Right forelimb (tissue), 1 donor: ENCODE data around the gene HPSE.

ENCODE experiments used
- DNase-seq: peaks from one replicate; pipeline ENCODE4 v3.0.0-alpha.2; 2018

HPSE gene

GRCh38 chr4:83334425-83335241 is at the start of gene HPSE:
Gene HPSE, minus strand, starts transcription at chr4:83334848. Its CDS starts 66 bp downstream, at chr4:83334782.
- DNase-seq = peak; percentile 71

- DNase-seq = no peak
Measured at GRCh38 chr4:83382850-83383249, 48.2 kb upstream of the HPSE start.

- no peak for DNase-seq
Measured at GRCh38 chr4:83381173-83381572, 46.5 kb upstream of the HPSE start.

GRCh38 chr4:83378419-83378818 is 43.8 kb upstream of the HPSE start:
- no peak for DNase-seq

GRCh38 chr4:83372931-83373330 is 38.3 kb upstream of the HPSE start:
- no peak for DNase-seq

GRCh38 chr4:83371936-83372335 is 37.3 kb upstream of the HPSE start:
- DNase-seq = no peak

- no peak for DNase-seq
Measured at GRCh38 chr4:83371235-83371634, 36.6 kb upstream of the HPSE start.

- no peak for DNase-seq
Measured at GRCh38 chr4:83370640-83370906, 35.9 kb upstream of the HPSE start.

GRCh38 chr4:83369831-83370639 is 35.4 kb upstream of the HPSE start:
- DNase-seq = no peak

GRCh38 chr4:83364312-83364711 is 29.7 kb upstream of the HPSE start:
- DNase-seq = no peak

GRCh38 chr4:83362492-83363329 is 28.1 kb upstream of the HPSE start:
- no peak for DNase-seq

- no peak for DNase-seq
Measured at GRCh38 chr4:83361416-83362103, 26.9 kb upstream of the HPSE start.

GRCh38 chr4:83360018-83360417 is 25.4 kb upstream of the HPSE start:
- DNase-seq = no peak

GRCh38 chr4:83358410-83358809 is 23.8 kb upstream of the HPSE start:
- DNase-seq = no peak

- no peak for DNase-seq
Measured at GRCh38 chr4:83356899-83357661, 22.4 kb upstream of the HPSE start.

GRCh38 chr4:83353516-83353915 is 18.9 kb upstream of the HPSE start:
- no peak for DNase-seq

GRCh38 chr4:83348074-83348473 is 13.4 kb upstream of the HPSE start:
- no peak for DNase-seq

- DNase-seq = no peak
Measured at GRCh38 chr4:83342476-83342875, 7.8 kb upstream of the HPSE start.

GRCh38 chr4:83340692-83341343 is 6.2 kb upstream of the HPSE start:
- DNase-seq = no peak

- DNase-seq = no peak
Measured at GRCh38 chr4:83339573-83339972, 4.9 kb upstream of the HPSE start.

- DNase-seq = no peak
Measured at GRCh38 chr4:83335701-83336100, 1.1 kb upstream of the HPSE start.

GRCh38 chr4:83331956-83332355 is 2.7 kb downstream of the HPSE start:
- DNase-seq = no peak
